ENCODE results near the gene STXBP1.
"Not testable (repeated sequence)": the region's sequence is repeated elsewhere in the genome, so short reads cannot be mapped to it uniquely, and the experiment has no call there.

The STXBP1 gene

GRCh38 chr9:127613583-127613954, 1.5 kb downstream of the STXBP1 start:
- no peak for DNase-seq (ENCODE audit: low read depth in 2 of 2)

- DNase-seq (ENCODE audit: low read depth in 2 of 2): no peak
Observed at GRCh38 chr9:127614961-127615360, 2.9 kb downstream of the STXBP1 start.

GRCh38 chr9:127621339-127621970, 9.4 kb downstream of the STXBP1 start:
- DNase-seq (ENCODE audit: low read depth in 2 of 2): not testable (repeated sequence)

GRCh38 chr9:127626752-127627493, 14.8 kb downstream of the STXBP1 start:
- no peak for DNase-seq (ENCODE audit: low read depth in 2 of 2)

- no peak for DNase-seq (ENCODE audit: low read depth in 2 of 2)
Observed at GRCh38 chr9:127627494-127627855, 15.4 kb downstream of the STXBP1 start.

GRCh38 chr9:127628758-127629467, 16.8 kb downstream of the STXBP1 start:
- DNase-seq (ENCODE audit: low read depth in 2 of 2): no peak

- no peak for DNase-seq (ENCODE audit: low read depth in 2 of 2)
Observed at GRCh38 chr9:127629468-127630081, 17.5 kb downstream of the STXBP1 start.

GRCh38 chr9:127633216-127633862, 21.3 kb downstream of the STXBP1 start:
- DNase-seq (ENCODE audit: low read depth in 2 of 2): no peak

GRCh38 chr9:127634021-127634420, 21.9 kb downstream of the STXBP1 start:
- DNase-seq (ENCODE audit: low read depth in 2 of 2): no peak

GRCh38 chr9:127634698-127635097, 22.6 kb downstream of the STXBP1 start:
- DNase-seq (ENCODE audit: low read depth in 2 of 2): no peak

GRCh38 chr9:127635201-127635735, 23.2 kb downstream of the STXBP1 start:
- DNase-seq (ENCODE audit: low read depth in 2 of 2): no peak

GRCh38 chr9:127637322-127637847, 25.3 kb downstream of the STXBP1 start:
- DNase-seq (ENCODE audit: low read depth in 2 of 2): no peak

- no peak for DNase-seq (ENCODE audit: low read depth in 2 of 2)
Observed at GRCh38 chr9:127640908-127641545, 28.9 kb downstream of the STXBP1 start.

GRCh38 chr9:127642082-127642740, 30.1 kb downstream of the STXBP1 start:
- no peak for DNase-seq (ENCODE audit: low read depth in 2 of 2)

GRCh38 chr9:127644146-127644827, 32.2 kb downstream of the STXBP1 start:
- no peak for DNase-seq (ENCODE audit: low read depth in 2 of 2)

GRCh38 chr9:127644943-127645342, 32.9 kb downstream of the STXBP1 start:
- no peak for DNase-seq (ENCODE audit: low read depth in 2 of 2)

GRCh38 chr9:127647451-127647850, 35.4 kb downstream of the STXBP1 start:
- DNase-seq (ENCODE audit: low read depth in 2 of 2): no peak

GRCh38 chr9:127650518-127650917, 38.4 kb downstream of the STXBP1 start:
- DNase-seq (ENCODE audit: low read depth in 2 of 2): no peak

- no peak for DNase-seq (ENCODE audit: low read depth in 2 of 2)
Observed at GRCh38 chr9:127651697-127652610, 39.9 kb downstream of the STXBP1 start.

All from stimulated activated CD8-positive, alpha-beta memory T cell treated with anti-CD3 and anti-CD28 coated beads, Interleukin-15, amount 100 ng/mL, for 4 hours (primary cell).